ENCODE data around the gene DMD.

- TF ChIP-seq CTCF (IDR thresholded peaks at IDR 0.05) (no peak), POLR2AphosphoS5 (IDR thresholded peaks at IDR 0.05; ENCODE audit: low read depth, low read length) (no peak), SIN3A (IDR thresholded peaks at IDR 0.05; ENCODE audit: borderline replicate concordance, insufficient read depth, low read depth, low read length) (no peak)
Observed at GRCh38 chrX:32010948-32011347, 1200.4 kb downstream of the DMD start.

Measured in Panc1 (cell line).